DLD1 (cell line): ENCODE results near the gene HRK.

Source experiments
- in situ Hi-C: cut with HindIII; loops from 2 replicates; pipeline ENCODE4 v1.10.0; 2017; ENCODE audit warnings: low sequenced_read_pairs

Gene HRK

GRCh38 chr12:116881325-116881876 lies at the start of gene HRK:
HRK (minus strand) TSS chr12:116881441; CDS start chr12:116881307, 134 bp downstream.
- in situ Hi-C loops: no loop called here

GRCh38 chr12:116929885-116930284 lies 48.6 kb upstream of the HRK start:
- in situ Hi-C loops: no loop called here

GRCh38 chr12:116928504-116928903 lies 47.3 kb upstream of the HRK start:
- in situ Hi-C loops: no loop called here

- in situ Hi-C loops: no loop called here
Measured at GRCh38 chr12:116927244-116927940, 46.2 kb upstream of the HRK start.

- in situ Hi-C loops: no loop called here
Measured at GRCh38 chr12:116926283-116927243, 45.3 kb upstream of the HRK start.

- in situ Hi-C loops: no loop called here
Measured at GRCh38 chr12:116924558-116925453, 43.6 kb upstream of the HRK start.

- in situ Hi-C loops: no loop called here
Measured at GRCh38 chr12:116922194-116922897, 41.1 kb upstream of the HRK start.

- in situ Hi-C loops: no loop called here
Measured at GRCh38 chr12:116920939-116921338, 39.7 kb upstream of the HRK start.

GRCh38 chr12:116919706-116920485 lies 38.7 kb upstream of the HRK start:
- in situ Hi-C loops: no loop called here

- in situ Hi-C loops: no loop called here
Measured at GRCh38 chr12:116919247-116919661, 38.0 kb upstream of the HRK start.

GRCh38 chr12:116918464-116918863 lies 37.2 kb upstream of the HRK start:
- in situ Hi-C loops: no loop called here

GRCh38 chr12:116916714-116917114 lies 35.5 kb upstream of the HRK start:
- in situ Hi-C loops: no loop called here

GRCh38 chr12:116916122-116916521 lies 34.9 kb upstream of the HRK start:
- in situ Hi-C loops: no loop called here

GRCh38 chr12:116915326-116915725 lies 34.1 kb upstream of the HRK start:
- in situ Hi-C loops: no loop called here

- in situ Hi-C loops: no loop called here
Measured at GRCh38 chr12:116910645-116911451, 29.6 kb upstream of the HRK start, which contains the start of gene FBXW8. FBXW8 (plus strand) TSS chr12:116910950; CDS start chr12:116911038, 88 bp downstream.

GRCh38 chr12:116910280-116910644 lies 29.0 kb upstream of the HRK start:
- in situ Hi-C loops: no loop called here

- in situ Hi-C loops: no loop called here
Measured at GRCh38 chr12:116906285-116906684, 25.0 kb upstream of the HRK start.

- in situ Hi-C loops: no loop called here
Measured at GRCh38 chr12:116903818-116904217, 22.6 kb upstream of the HRK start.
